Activated naive CD8-positive, alpha-beta T cell treated with anti-CD3 and anti-CD28 coated beads, Interleukin-2, amount 50 U/mL, for 16 hours (primary cell): ENCODE results near the gene KLF16.

Experiments
- DNase-seq: peaks from one replicate; pipeline ENCODE4 v3.0.0-alpha.2; 2020; ENCODE audit warnings: low read depth, low spot score

Gene KLF16

GRCh38 chr19:1807695-1808394 lies 55.5 kb downstream of the KLF16 start:
- no peak for DNase-seq

GRCh38 chr19:1807030-1807694 lies 56.2 kb downstream of the KLF16 start:
- DNase-seq, result no peak

- no peak for DNase-seq
These were observed 57.0 kb downstream of the KLF16 start for GRCh38 chr19:1806184-1807029.

- no peak for DNase-seq
These were observed 57.8 kb downstream of the KLF16 start for GRCh38 chr19:1805401-1806183.

GRCh38 chr19:1804858-1805257 lies 58.5 kb downstream of the KLF16 start:
- DNase-seq, result no peak
